ENCODE results near the gene SOX9. TPM values are rescaled to one million over a fixed set of nuclear protein-coding genes. Genes with fewer than 3 reads are reported as not detected.

SOX9 gene
- total RNA-seq, 2 donors from 2014 or later = 7.0 to 20.6 TPM

GRCh38 chr17:72169823-72170222 is 49.0 kb downstream of the SOX9 start:
- Histone ChIP-seq H3K9me3 (no peaks in the 10 kb centered on the region), H3K27me3 (no peaks in the 10 kb centered on the region), H3K27ac (no peak overlapping the region), H3K4me3 (no peak overlapping the region), H3K36me3 (no peaks in the 10 kb centered on the region), H3K4me1 (no peaks in the 10 kb centered on the region)
- no peak for DNase-seq (ENCODE audit: low spot score)
- no peak for TF ChIP-seq CTCF (IDR thresholded peaks at IDR 0.05)

GRCh38 chr17:72171703-72172667 is 51.2 kb downstream of the SOX9 start:
- TF ChIP-seq CTCF (IDR thresholded peaks at IDR 0.05) = no peak
- Histone ChIP-seq H3K4me1 (no peaks in the 10 kb centered on the region), H3K9me3 (no peaks in the 10 kb centered on the region), H3K4me3 (no peak overlapping the region), H3K27me3 (no peaks in the 10 kb centered on the region), H3K36me3 (no peaks in the 10 kb centered on the region), H3K27ac (peak overlapping the region in 1 of 2 donors; percentile 35)
- no peak for DNase-seq (ENCODE audit: low spot score)

GRCh38 chr17:72173499-72174116 is 52.8 kb downstream of the SOX9 start:
- H3K27me3 ChIP-seq = no peaks in the 10 kb centered on the region
- TF ChIP-seq CTCF (IDR thresholded peaks at IDR 0.05) = no peak
- DNase-seq (ENCODE audit: low spot score) = no peak
- H3K27ac ChIP-seq = no peak overlapping the region
- no peaks in the 10 kb centered on the region for H3K9me3 ChIP-seq
- no peaks in the 10 kb centered on the region for H3K36me3 ChIP-seq
- no peak overlapping the region for H3K4me3 ChIP-seq
- no peaks in the 10 kb centered on the region for H3K4me1 ChIP-seq

GRCh38 chr17:72175263-72175662 is 54.4 kb downstream of the SOX9 start:
- H3K36me3 ChIP-seq = no peaks in the 10 kb centered on the region
- no peak for TF ChIP-seq CTCF (IDR thresholded peaks at IDR 0.05)

More at GRCh38 chr17:72175263-72175662, 54.4 kb downstream of the SOX9 start:
- DNase-seq (ENCODE audit: low spot score) = no peak
- Histone ChIP-seq H3K27me3 (no peaks in the 10 kb centered on the region), H3K27ac (no peak overlapping the region), H3K9me3 (no peaks in the 10 kb centered on the region), H3K4me1 (no peaks in the 10 kb centered on the region), H3K4me3 (no peak overlapping the region)

Measured in right atrium auricular region (tissue), 2 donors.